ENCODE results near the gene PAX7.

- TF ChIP-seq CTCF (IDR thresholded peaks at IDR 0.05; ENCODE audit: insufficient read depth, low read depth, low read length) (no peak), EZH2 (IDR thresholded peaks at IDR 0.05; ENCODE audit: insufficient read depth, low read length) (peak; percentile 69)
These were observed 153.2 kb downstream of the PAX7 start for GRCh38 chr1:18783705-18784481.

All from astrocyte (in vitro differentiated cells and primary cell).